Effector memory CD4-positive, alpha-beta T cell (primary cell): ENCODE results near the gene TUBA4B.
A peak's percentile ranks its signal among the peaks of the same experiment; 100 is the strongest.
"Not testable (repeated sequence)": the region's sequence is repeated elsewhere in the genome, so short reads cannot be mapped to it uniquely, and the experiment has no call there.

Source experiments
- DNase-seq, 3 donors: peaks; one replicate each; pipeline ENCODE4 v3.0.0-alpha.2; 2020
- H3K27ac ChIP-seq: 2 replicates; pipeline ENCODE4 v1.7.0; 2013; ENCODE audit warnings: mild to moderate bottlenecking, low read length, moderate library complexity; ENCODE audit not compliant: insufficient read depth, poor library complexity, severe bottlenecking
- H3K27me3 ChIP-seq: replicated peaks from 2 replicates; pipeline ENCODE4 v1.7.0; 2013; ENCODE audit warnings: mild to moderate bottlenecking, low read length; ENCODE audit not compliant: insufficient read depth, control insufficient read depth, poor library complexity, severe bottlenecking
- H3K36me3 ChIP-seq: 2 replicates; pipeline ENCODE4 v1.7.0; 2013; ENCODE audit warnings: mild to moderate bottlenecking, low read length, moderate library complexity; ENCODE audit not compliant: control insufficient read depth, insufficient read depth
- H3K4me1 ChIP-seq: 2 replicates; pipeline ENCODE4 v1.7.0; 2013; ENCODE audit warnings: low read length, mild to moderate bottlenecking; ENCODE audit not compliant: control insufficient read depth, insufficient read depth, poor library complexity, severe bottlenecking
- H3K4me3 ChIP-seq: 2 replicates; pipeline ENCODE4 v1.7.0; 2013; ENCODE audit warnings: low read length, low read depth, mild to moderate bottlenecking; ENCODE audit not compliant: insufficient read depth, poor library complexity, severe bottlenecking
- H3K9me3 ChIP-seq: 2 replicates; pipeline ENCODE4 v1.7.0; 2013; ENCODE audit warnings: mild to moderate bottlenecking, low read length, moderate library complexity; ENCODE audit not compliant: control insufficient read depth

Gene TUBA4B

DNA sequence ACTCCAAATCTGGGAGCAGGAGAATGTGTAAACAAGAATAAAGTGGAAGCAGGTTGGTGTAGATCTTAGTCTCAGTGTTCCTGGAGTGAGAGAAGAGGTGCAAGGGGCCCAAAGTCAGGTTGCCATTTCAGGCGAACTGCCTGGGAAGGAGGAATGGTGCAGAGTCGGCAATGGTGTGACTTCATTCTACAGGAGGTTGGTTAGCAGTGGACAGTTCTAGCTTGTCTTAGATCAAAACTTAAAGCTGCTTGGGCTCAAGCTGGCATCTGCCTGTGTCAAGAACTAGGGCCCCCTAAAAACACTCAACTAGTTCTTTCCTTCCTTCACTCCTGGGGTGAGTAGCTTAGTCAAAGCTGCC is 4.2 kb upstream of the TUBA4B start:
- peak overlapping the region; percentile 69 for H3K27ac ChIP-seq
- DNase-seq, result no peak
- no peaks in the 10 kb centered on the region for H3K27me3 ChIP-seq
- H3K36me3 ChIP-seq, result peaks cover 12% of the 10 kb centered on the region
- H3K9me3 ChIP-seq, result no peaks in the 10 kb centered on the region
- H3K4me1 ChIP-seq, result peaks cover 75% of the 10 kb centered on the region
- peak overlapping the region; percentile 43 for H3K4me3 ChIP-seq

DNA sequence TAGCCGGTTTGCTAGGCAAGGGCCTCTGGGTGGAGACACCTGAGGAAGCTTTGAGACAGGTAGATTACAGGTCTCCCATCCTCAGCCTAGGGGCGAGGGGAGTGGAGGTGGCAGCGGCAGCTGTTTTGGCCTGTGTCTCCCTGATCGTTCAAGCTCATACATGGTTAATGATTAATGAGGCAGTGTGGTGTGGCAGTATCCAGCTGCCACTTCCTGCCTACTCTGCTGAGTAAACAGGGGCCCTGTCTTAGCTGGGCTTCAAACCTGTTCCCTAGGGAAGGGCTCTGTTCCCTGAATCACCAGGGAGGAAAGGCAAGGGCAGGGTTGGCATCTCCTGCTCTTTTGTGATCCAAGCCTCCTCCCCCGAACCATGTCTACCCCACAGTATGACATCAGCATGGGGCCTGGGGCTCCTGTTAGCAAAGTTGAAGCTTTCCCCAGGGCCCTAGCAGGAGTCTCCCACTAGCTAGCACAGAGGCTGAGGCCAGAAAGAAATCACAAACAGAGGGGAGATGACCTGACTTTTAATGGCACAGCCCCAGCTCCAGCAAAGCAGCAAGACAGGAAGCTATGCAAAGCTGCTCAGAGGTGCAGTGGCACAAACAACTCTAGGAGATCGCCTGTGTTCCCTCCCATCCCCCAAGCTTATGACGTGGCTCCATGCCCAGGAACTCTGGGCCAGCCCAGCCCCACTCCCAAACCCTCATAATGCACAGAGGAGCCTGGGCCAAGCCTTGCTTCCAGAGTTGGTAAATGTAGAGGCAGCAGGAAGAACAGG is 3.7 kb upstream of the TUBA4B start:
- Histone ChIP-seq H3K27ac (peak overlapping the region; percentile 69), H3K4me1 (peaks cover 75% of the 10 kb centered on the region), H3K9me3 (no peaks in the 10 kb centered on the region), H3K36me3 (peaks cover 12% of the 10 kb centered on the region), H3K27me3 (no peaks in the 10 kb centered on the region), H3K4me3 (peak overlapping the region; percentile 43)
- peak in 1 of 3 donors; percentile 47 for DNase-seq

DNA sequence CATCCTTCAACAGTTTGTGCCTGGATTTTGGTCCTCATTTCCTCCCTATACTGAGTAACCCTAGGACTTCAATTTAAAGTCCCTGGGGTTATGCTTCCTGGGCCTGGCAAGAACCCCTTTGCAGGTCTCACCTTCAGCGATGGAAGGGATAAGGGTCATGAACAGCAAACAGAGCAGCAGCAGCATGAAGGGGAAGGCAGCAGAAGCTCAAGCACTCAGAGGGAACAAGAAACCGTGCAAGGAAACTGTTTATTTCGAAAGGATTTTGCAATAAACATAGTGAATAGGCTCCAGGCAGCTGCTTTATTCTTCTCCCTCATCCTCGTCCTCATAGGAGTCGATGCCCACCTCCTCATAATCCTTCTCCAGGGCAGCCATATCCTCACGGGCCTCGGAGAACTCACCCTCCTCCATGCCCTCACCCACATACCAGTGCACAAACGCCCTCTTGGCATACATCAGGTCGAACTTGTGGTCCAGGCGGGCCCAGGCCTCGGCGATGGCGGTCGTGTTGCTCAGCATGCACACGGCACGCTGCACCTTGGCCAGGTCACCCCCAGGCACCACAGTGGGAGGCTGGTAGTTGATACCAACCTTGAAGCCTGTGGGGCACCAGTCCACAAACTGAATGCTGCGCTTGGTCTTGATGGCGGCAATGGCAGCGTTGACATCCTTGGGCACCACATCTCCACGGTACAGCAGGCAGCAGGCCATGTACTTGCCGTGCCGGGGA is 2.8 kb upstream of the TUBA4B start:
- Histone ChIP-seq H3K4me3 (peak overlapping the region; percentile 43), H3K36me3 (peaks cover 12% of the 10 kb centered on the region), H3K4me1 (peaks cover 67% of the 10 kb centered on the region), H3K27ac (peak overlapping the region; percentile 69), H3K27me3 (no peaks in the 10 kb centered on the region), H3K9me3 (no peaks in the 10 kb centered on the region)
- no peak for DNase-seq

DNA sequence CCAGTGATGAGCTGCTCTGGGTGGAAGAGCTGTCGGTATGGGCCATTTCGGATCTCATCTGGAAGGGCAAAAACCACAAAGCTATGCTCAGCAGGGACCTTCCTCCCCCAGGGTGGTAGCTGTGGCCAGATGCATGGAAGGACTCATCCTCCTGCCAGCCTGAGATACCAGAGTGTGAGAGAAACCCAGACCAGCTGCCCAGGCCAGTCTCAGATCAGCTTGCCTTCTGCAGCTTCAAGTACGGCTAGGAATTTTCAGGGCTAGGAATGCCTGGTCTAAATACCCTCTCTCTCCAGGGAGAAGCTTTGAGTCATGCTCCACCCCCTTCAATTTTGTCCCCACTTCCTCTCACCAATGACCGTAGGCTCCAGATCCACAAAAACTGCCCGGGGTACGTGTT is 1.4 kb upstream of the TUBA4B start:
- DNase-seq, result no peak
- Histone ChIP-seq H3K36me3 (peaks cover 12% of the 10 kb centered on the region), H3K9me3 (no peaks in the 10 kb centered on the region), H3K4me1 (peaks cover 57% of the 10 kb centered on the region), H3K27me3 (no peaks in the 10 kb centered on the region), H3K4me3 (peak overlapping the region; percentile 87), H3K27ac (peak overlapping the region; percentile 94)

DNA sequence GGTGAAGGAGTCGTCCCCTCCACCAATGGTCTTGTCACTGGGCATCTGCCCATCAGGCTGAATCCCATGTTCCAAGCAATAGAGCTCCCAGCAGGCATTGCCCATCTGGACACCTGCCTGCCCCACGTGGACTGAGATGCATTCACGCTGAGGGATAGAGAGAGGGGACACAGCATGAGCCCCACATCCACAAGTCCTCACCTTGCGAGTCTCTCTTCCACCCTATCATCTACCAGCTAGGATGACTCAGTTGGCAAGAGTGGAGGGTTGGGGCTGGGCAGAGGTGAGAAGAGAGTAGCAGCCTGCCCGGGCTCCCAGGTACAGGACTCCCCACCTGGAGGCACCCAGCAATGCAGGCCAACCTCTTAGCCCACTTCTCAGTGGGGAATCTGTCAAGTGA is 959 bp upstream of the TUBA4B start:
- DNase-seq, result peak in 1 of 3 donors; percentile 26
- Histone ChIP-seq H3K9me3 (no peaks in the 10 kb centered on the region), H3K4me3 (peak overlapping the region; percentile 87), H3K36me3 (peaks cover 12% of the 10 kb centered on the region), H3K27ac (peak overlapping the region; percentile 94), H3K4me1 (peaks cover 53% of the 10 kb centered on the region), H3K27me3 (no peaks in the 10 kb centered on the region)

DNA sequence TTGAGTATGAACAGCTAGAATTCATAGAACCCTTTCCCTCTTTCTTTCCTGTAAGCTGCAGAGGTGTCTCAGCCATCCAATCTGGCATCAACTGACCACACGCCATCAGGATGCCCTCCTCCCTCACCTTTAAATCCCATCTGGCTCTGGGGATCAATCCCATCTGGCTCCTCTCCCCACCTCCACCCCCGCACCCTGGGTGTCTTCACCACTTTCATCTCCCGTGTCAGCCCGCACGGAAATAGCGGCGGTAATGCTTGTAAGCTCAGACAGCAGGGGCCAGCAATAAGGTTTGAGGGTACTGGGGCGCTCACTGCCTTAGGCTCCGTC is 508 bp upstream of the TUBA4B start:
- H3K4me3 ChIP-seq, result peak overlapping the region; percentile 87
- peak overlapping the region; percentile 94 for H3K27ac ChIP-seq
- DNase-seq, result no peak

DNA sequence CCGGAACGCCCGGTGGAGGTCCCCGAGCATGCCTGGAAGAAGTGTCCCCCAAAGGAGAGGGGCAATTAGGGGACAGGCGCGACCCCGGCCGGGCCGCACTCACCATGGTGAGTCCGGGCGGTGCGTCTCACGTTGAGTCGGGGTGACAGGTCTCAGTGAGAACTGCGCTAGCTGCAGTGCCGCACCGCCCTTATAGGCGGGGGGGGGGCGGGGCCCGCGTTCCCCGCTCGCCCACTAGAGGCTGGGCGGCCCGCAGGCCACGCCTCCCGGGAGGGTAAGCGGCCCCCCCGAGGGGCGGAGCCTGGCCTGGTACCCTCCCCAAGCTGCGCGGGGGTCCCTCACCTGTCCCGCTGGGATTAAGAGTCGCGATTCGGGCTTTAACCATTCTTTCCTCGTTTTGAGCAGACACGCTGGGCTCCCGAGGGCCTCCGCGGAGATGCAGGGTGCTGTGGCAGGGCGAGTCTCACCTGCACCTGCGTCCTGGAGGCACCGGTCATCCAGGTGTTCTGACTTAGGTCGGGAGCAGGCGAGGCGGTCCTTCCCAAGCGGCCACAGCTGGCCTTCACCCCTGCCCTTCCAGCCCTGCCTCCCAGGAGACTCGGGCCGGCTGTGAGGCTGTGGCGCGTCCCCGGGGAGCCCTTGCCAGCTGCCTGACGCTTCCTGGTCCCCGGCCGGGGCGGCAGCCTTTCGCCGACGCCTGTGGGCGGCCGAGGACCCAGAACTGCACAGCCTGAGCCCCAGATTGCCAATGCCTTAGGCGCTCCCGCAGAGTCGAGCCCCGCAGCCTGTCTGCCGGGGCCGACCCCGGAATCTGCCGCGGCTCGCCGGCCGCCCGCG is 928 bp downstream of the TUBA4B start, which contains the start of gene TUBA4A:
Gene TUBA4A, minus strand, starts transcription at position 166 of the 837 bp plus-strand sequence. Its CDS starts 60 bp downstream, at position 106.
- Histone ChIP-seq H3K4me3 (peak within 1 kb of the TSS; percentile 87), H3K36me3 (peaks cover 12% of the 10 kb centered on the region), H3K4me1 (peaks cover 34% of the 10 kb centered on the region), H3K9me3 (no peaks in the 10 kb centered on the region), H3K27me3 (no peaks in the 10 kb centered on the region), H3K27ac (peak within 1 kb of the TSS; percentile 94)
- peak; percentile 88 to 89 (median 88) for DNase-seq

More for the DNA sequence above, 508 bp upstream of the TUBA4B start:
- Histone ChIP-seq H3K27me3 (no peaks in the 10 kb centered on the region), H3K4me1 (peaks cover 48% of the 10 kb centered on the region), H3K9me3 (no peaks in the 10 kb centered on the region), H3K36me3 (peaks cover 12% of the 10 kb centered on the region)

DNA sequence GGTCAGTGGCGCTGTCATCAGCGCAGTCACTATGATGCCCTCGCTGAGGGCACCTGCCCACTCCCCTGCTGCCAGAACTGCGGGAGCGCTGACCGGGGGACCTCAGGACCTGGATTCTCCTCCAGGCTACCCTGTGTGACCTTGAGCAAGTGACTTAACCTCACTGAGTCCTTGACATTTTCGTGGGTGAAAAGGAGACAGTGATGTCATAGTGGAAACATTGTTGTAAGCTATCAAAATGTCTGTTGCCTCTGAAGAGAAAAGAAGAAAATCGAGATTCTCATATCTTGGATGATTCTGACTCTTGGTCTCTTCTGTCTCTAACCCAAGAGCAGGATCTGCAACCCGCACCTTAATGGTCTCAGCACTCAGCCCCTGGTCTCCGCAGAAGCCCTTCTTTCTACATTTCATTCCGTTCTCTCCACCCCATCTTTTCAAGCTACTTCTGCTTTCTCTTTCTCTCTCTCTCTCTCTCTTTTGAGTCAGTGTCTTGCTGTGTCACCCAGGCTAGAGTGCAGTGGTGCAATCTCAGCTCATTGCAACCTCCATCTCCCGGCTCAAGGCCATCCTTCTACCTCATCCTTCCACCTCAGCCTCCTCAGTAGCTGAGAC is 1.7 kb downstream of the TUBA4B start:
- Histone ChIP-seq H3K27ac (peak overlapping the region; percentile 94), H3K4me3 (peak overlapping the region; percentile 87), H3K9me3 (no peaks in the 10 kb centered on the region), H3K27me3 (no peaks in the 10 kb centered on the region), H3K36me3 (peaks cover 12% of the 10 kb centered on the region), H3K4me1 (peaks cover 29% of the 10 kb centered on the region)
- DNase-seq, result peak in 1 of 3 donors; percentile 41

DNA sequence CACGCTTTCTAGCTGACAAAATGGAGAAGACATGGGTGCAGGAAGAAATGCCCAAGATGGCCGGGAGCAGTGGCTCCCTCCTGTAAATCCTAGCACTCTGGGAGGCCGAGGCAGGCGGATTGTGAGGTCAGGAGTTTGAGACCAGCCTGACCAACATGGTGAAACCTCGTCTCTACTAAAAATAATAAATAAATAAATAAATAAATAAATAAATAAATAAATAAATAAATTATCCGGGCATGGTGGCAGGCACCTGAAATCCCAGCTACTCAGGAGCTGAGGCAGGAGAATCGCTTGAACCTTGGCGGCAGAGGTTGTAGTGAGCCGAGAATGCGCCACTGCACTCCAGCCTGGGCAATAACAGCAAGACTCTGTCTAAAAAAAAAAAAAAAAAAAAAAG is 5.9 kb downstream of the TUBA4B start:
- DNase-seq, H3K36me3 ChIP-seq, H3K9me3 ChIP-seq, H3K27ac ChIP-seq, H3K4me3 ChIP-seq, H3K4me1 ChIP-seq, H3K27me3 ChIP-seq: not testable (repeated sequence)
